HG02852 (cell line): Measurements from ENCODE around the gene CDC42BPA.
"Not testable (repeated sequence)": the region's sequence is repeated elsewhere in the genome, so short reads cannot be mapped to it uniquely, and the experiment has no call there.

Experiments used
- ATAC-seq: cut with Tn5 transposase; IDR thresholded peaks from one replicate; pipeline ENCODE4 v1.9.1; 2021; ENCODE audit warnings: mild to moderate bottlenecking, moderate library complexity; ENCODE audit not compliant: unreplicated experiment

Gene CDC42BPA

GRCh38 chr1:227265891-227266290 lies 52.4 kb downstream of the CDC42BPA start:
- ATAC-seq, result no peak

GRCh38 chr1:227263869-227264268 lies 54.4 kb downstream of the CDC42BPA start:
- no peak for ATAC-seq

- ATAC-seq, result no peak
Observed at GRCh38 chr1:227261501-227261900, 56.8 kb downstream of the CDC42BPA start.

GRCh38 chr1:227260433-227260832 lies 57.9 kb downstream of the CDC42BPA start:
- ATAC-seq, result no peak

- no peak for ATAC-seq
Observed at GRCh38 chr1:227257964-227258363, 60.3 kb downstream of the CDC42BPA start.

- ATAC-seq, result no peak
Observed at GRCh38 chr1:227255086-227255732, 63.1 kb downstream of the CDC42BPA start.

- no peak for ATAC-seq
Observed at GRCh38 chr1:227253065-227253464, 65.2 kb downstream of the CDC42BPA start.

- no peak for ATAC-seq
Observed at GRCh38 chr1:227245613-227246320, 72.5 kb downstream of the CDC42BPA start.

GRCh38 chr1:227244339-227245118 lies 73.8 kb downstream of the CDC42BPA start:
- ATAC-seq, result no peak

- no peak for ATAC-seq
Observed at GRCh38 chr1:227242811-227243682, 75.2 kb downstream of the CDC42BPA start.

- no peak for ATAC-seq
Observed at GRCh38 chr1:227240983-227241382, 77.3 kb downstream of the CDC42BPA start.

GRCh38 chr1:227234998-227235405 lies 83.3 kb downstream of the CDC42BPA start:
- ATAC-seq, result no peak

- not testable (repeated sequence) for ATAC-seq
Observed at GRCh38 chr1:227231128-227231527, 87.2 kb downstream of the CDC42BPA start.

GRCh38 chr1:227228201-227228600 lies 90.1 kb downstream of the CDC42BPA start:
- ATAC-seq, result no peak

GRCh38 chr1:227227761-227228160 lies 90.5 kb downstream of the CDC42BPA start:
- ATAC-seq, result no peak

GRCh38 chr1:227225715-227226346 lies 92.5 kb downstream of the CDC42BPA start:
- no peak for ATAC-seq

- no peak for ATAC-seq
Observed at GRCh38 chr1:227223171-227223806, 95.0 kb downstream of the CDC42BPA start.

- ATAC-seq, result no peak
Observed at GRCh38 chr1:227219715-227220292, 98.5 kb downstream of the CDC42BPA start.

- ATAC-seq, result no peak
Observed at GRCh38 chr1:227218870-227219573, 99.3 kb downstream of the CDC42BPA start.
